Liver (tissue), 3 donors: Measurements from ENCODE around the gene RGMA.

ENCODE experiments used
- EGR1 ChIP-seq, 2 donors: IDR thresholded peaks; 2 replicates each; pipeline ENCODE4 v1.6.1; 2016 to 2018; ENCODE audit warnings: antibody characterized with exemption in 2 of 2, low read depth in 2 of 2
- FOXA1 ChIP-seq: IDR thresholded peaks from 2 replicates; pipeline ENCODE4 v1.6.1; 2016; ENCODE audit warnings: antibody characterized with exemption
- GABPA ChIP-seq, 2 donors: IDR thresholded peaks in 1 of 2; conservative IDR thresholded peaks in 1 of 2; 2 replicates each; pipeline ENCODE4 v1.6.1; 2016; ENCODE audit warnings: antibody characterized with exemption in 2 of 2, mild to moderate bottlenecking in 1 of 2, moderate library complexity in 1 of 2
- JUND ChIP-seq, 2 donors: IDR thresholded peaks; 2 replicates each; pipeline ENCODE4 v1.6.1; 2016; ENCODE audit warnings: antibody characterized with exemption in 2 of 2
- RAD21 ChIP-seq, 2 donors: IDR thresholded peaks; 2 replicates each; pipeline ENCODE4 v1.6.1; 2016; ENCODE audit warnings: antibody characterized with exemption in 2 of 2, mild to moderate bottlenecking in 2 of 2
- SP1 ChIP-seq: IDR thresholded peaks from 2 replicates; pipeline ENCODE4 v1.6.1; 2018; ENCODE audit warnings: antibody characterized with exemption, mild to moderate bottlenecking
- TF ChIP-seq, protein P1 (sequence below): fragments of 150-350 bp; IDR thresholded peaks from 2 replicates; pipeline ENCODE4 v1.5.1; 2017; ENCODE audit warnings: improper control_type of control experiment, low read depth, low read length; ENCODE audit not compliant: missing input control
- TF ChIP-seq, protein P2 (sequence below): IDR thresholded peaks from 2 replicates; pipeline ENCODE4 v1.6.1; 2016; ENCODE audit warnings: antibody characterized with exemption, mild to moderate bottlenecking
- TF ChIP-seq, protein P3 (sequence below): IDR thresholded peaks from 2 replicates; pipeline ENCODE4 v1.6.1; 2016; ENCODE audit warnings: antibody characterized with exemption
- TF ChIP-seq, protein P4 (sequence below): IDR thresholded peaks from 2 replicates; pipeline ENCODE4 v1.6.1; 2016; ENCODE audit warnings: antibody characterized with exemption
- TF ChIP-seq, protein P5 (sequence below): IDR thresholded peaks from 2 replicates; pipeline ENCODE4 v1.6.1; 2016; ENCODE audit warnings: antibody characterized with exemption
- donor health status: healthy.
- donor health status: healthy.

DNA sequence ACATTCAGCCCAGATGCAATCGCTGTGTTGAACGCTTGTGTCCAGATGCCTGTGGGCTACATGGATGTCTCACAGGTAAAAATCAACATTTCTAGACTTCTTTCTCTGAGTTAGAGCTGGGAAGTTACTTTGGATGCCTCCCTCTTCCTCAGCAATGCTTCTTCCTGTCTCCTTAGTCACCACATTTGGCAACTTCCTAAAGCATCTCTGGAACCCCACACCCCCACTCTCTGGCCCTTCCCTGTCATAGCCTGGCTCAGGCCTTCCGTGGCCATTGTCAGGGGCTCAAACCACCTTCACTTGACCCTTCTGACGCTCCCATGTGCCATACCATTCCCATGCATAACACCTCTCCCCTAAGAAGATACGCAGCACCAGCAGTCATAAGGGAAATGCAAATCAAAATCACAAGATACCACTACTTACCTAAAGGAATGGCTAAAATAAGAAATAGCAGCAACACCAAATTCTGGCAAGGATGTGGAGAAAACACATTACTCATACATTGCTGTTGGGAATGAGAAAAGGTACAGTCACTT, 21.6 kb upstream of the RGMA start:
- TF ChIP-seq RAD21 (IDR thresholded peaks at IDR 0.05) (no peak), JUND (IDR thresholded peaks at IDR 0.05) (no peak), GABPA (IDR thresholded peaks at IDR 0.05 in 1 of 2, conservative IDR thresholded peaks at IDR 0.05 in 1 of 2) (no peak), FOXA1 (no peak), SP1 (no peak), EGR1 (IDR thresholded peaks at IDR 0.05; ENCODE audit: low read depth in 2 of 2) (no peak)
- TF ChIP-seq, protein P1, sequence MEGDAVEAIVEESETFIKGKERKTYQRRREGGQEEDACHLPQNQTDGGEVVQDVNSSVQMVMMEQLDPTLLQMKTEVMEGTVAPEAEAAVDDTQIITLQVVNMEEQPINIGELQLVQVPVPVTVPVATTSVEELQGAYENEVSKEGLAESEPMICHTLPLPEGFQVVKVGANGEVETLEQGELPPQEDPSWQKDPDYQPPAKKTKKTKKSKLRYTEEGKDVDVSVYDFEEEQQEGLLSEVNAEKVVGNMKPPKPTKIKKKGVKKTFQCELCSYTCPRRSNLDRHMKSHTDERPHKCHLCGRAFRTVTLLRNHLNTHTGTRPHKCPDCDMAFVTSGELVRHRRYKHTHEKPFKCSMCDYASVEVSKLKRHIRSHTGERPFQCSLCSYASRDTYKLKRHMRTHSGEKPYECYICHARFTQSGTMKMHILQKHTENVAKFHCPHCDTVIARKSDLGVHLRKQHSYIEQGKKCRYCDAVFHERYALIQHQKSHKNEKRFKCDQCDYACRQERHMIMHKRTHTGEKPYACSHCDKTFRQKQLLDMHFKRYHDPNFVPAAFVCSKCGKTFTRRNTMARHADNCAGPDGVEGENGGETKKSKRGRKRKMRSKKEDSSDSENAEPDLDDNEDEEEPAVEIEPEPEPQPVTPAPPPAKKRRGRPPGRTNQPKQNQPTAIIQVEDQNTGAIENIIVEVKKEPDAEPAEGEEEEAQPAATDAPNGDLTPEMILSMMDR: no peak
- TF ChIP-seq, protein P2, sequence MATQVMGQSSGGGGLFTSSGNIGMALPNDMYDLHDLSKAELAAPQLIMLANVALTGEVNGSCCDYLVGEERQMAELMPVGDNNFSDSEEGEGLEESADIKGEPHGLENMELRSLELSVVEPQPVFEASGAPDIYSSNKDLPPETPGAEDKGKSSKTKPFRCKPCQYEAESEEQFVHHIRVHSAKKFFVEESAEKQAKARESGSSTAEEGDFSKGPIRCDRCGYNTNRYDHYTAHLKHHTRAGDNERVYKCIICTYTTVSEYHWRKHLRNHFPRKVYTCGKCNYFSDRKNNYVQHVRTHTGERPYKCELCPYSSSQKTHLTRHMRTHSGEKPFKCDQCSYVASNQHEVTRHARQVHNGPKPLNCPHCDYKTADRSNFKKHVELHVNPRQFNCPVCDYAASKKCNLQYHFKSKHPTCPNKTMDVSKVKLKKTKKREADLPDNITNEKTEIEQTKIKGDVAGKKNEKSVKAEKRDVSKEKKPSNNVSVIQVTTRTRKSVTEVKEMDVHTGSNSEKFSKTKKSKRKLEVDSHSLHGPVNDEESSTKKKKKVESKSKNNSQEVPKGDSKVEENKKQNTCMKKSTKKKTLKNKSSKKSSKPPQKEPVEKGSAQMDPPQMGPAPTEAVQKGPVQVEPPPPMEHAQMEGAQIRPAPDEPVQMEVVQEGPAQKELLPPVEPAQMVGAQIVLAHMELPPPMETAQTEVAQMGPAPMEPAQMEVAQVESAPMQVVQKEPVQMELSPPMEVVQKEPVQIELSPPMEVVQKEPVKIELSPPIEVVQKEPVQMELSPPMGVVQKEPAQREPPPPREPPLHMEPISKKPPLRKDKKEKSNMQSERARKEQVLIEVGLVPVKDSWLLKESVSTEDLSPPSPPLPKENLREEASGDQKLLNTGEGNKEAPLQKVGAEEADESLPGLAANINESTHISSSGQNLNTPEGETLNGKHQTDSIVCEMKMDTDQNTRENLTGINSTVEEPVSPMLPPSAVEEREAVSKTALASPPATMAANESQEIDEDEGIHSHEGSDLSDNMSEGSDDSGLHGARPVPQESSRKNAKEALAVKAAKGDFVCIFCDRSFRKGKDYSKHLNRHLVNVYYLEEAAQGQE: no peak
- TF ChIP-seq, protein P3, sequence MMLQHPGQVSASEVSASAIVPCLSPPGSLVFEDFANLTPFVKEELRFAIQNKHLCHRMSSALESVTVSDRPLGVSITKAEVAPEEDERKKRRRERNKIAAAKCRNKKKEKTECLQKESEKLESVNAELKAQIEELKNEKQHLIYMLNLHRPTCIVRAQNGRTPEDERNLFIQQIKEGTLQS: no peak
- TF ChIP-seq, protein P4, sequence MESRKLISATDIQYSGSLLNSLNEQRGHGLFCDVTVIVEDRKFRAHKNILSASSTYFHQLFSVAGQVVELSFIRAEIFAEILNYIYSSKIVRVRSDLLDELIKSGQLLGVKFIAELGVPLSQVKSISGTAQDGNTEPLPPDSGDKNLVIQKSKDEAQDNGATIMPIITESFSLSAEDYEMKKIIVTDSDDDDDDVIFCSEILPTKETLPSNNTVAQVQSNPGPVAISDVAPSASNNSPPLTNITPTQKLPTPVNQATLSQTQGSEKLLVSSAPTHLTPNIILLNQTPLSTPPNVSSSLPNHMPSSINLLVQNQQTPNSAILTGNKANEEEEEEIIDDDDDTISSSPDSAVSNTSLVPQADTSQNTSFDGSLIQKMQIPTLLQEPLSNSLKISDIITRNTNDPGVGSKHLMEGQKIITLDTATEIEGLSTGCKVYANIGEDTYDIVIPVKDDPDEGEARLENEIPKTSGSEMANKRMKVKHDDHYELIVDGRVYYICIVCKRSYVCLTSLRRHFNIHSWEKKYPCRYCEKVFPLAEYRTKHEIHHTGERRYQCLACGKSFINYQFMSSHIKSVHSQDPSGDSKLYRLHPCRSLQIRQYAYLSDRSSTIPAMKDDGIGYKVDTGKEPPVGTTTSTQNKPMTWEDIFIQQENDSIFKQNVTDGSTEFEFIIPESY: no peak
- TF ChIP-seq, protein P5, sequence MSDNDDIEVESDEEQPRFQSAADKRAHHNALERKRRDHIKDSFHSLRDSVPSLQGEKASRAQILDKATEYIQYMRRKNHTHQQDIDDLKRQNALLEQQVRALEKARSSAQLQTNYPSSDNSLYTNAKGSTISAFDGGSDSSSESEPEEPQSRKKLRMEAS: no peak
